Progenitor cell of endocrine pancreas (in vitro differentiated cells): ENCODE measurements around the gene KIF1B. TPM values are rescaled to one million over a fixed set of nuclear protein-coding genes. Genes with fewer than 3 reads are reported as not detected.
"Not testable (repeated sequence)": the region's sequence is repeated elsewhere in the genome, so short reads cannot be mapped to it uniquely, and the experiment has no call there.

Source experiments
- DNase-seq: peaks from one replicate; pipeline ENCODE4 v3.0.0; 2021; ENCODE audit warnings: low spot score; ENCODE audit not compliant: unreplicated experiment
- H3K27ac Mint-ChIP-seq: 2 replicates; pipeline ENCODE4 v1.8.0; 2021; ENCODE audit warnings: mild to moderate bottlenecking, moderate library complexity, mixed read lengths
- H3K27me3 Mint-ChIP-seq: 2 replicates; pipeline ENCODE4 v1.8.0; 2021; ENCODE audit warnings: mixed read lengths
- H3K36me3 Mint-ChIP-seq: 2 replicates; pipeline ENCODE4 v1.8.0; 2022; ENCODE audit warnings: mixed read lengths; ENCODE audit not compliant: insufficient read depth
- H3K4me1 Mint-ChIP-seq: 2 replicates; pipeline ENCODE4 v1.8.0; 2021; ENCODE audit warnings: low read depth, mixed read lengths
- H3K4me3 Mint-ChIP-seq: 2 replicates; pipeline ENCODE4 v1.8.0; 2021; ENCODE audit warnings: low read depth, mild to moderate bottlenecking, moderate library complexity, mixed read lengths
- H3K9me3 Mint-ChIP-seq: 2 replicates; pipeline ENCODE4 v1.8.0; 2021; ENCODE audit warnings: low read depth, mixed read lengths
- CTCF ChIP-seq: fragments of 200-600 bp; sonication (generic); IDR thresholded peaks from one replicate; pipeline ENCODE4 v1.5.0; 2021; ENCODE audit warnings: antibody characterized with exemption, mild to moderate bottlenecking; ENCODE audit not compliant: unreplicated experiment
- total RNA-seq: library from RNA; stranded (reverse); gene quantifications from 2 replicates; pipeline ENCODE4 v1.2.1, GENCODE V29; 2021

The KIF1B gene
- total RNA-seq, 1 donor from 2014 or later = 78.7 TPM

GRCh38 chr1:10216090-10216749 lies 5.8 kb downstream of the KIF1B start:
- Mint-ChIP-seq H3K4me3 (no peak overlapping the region), H3K27ac (peak overlapping the region; percentile 77), H3K4me1 (peaks cover 24% of the 10 kb centered on the region), H3K36me3 (peaks cover 3% of the 10 kb centered on the region), H3K9me3 (no peaks in the 10 kb centered on the region), H3K27me3 (no peaks in the 10 kb centered on the region)
- DNase-seq = no peak
- no peak for TF ChIP-seq CTCF

- Mint-ChIP-seq H3K9me3 (no peaks in the 10 kb centered on the region), H3K36me3 (peaks cover 3% of the 10 kb centered on the region), H3K27ac (peak overlapping the region; percentile 67), H3K27me3 (no peaks in the 10 kb centered on the region), H3K4me1 (peaks cover 13% of the 10 kb centered on the region), H3K4me3 (no peak overlapping the region)
- no peak for TF ChIP-seq CTCF
- no peak for DNase-seq
These were observed 7.5 kb downstream of the KIF1B start for GRCh38 chr1:10217748-10218441.

- Mint-ChIP-seq H3K4me3 (no peak overlapping the region), H3K4me1 (peaks cover 5% of the 10 kb centered on the region), H3K27ac (no peak overlapping the region), H3K9me3 (no peaks in the 10 kb centered on the region), H3K27me3 (no peaks in the 10 kb centered on the region), H3K36me3 (peaks cover 4% of the 10 kb centered on the region)
- TF ChIP-seq CTCF = no peak
- DNase-seq = no peak
These were observed 9.8 kb downstream of the KIF1B start for GRCh38 chr1:10220200-10220599.

- H3K4me3 Mint-ChIP-seq, DNase-seq, H3K4me1 Mint-ChIP-seq, H3K9me3 Mint-ChIP-seq, H3K36me3 Mint-ChIP-seq, H3K27me3 Mint-ChIP-seq: not testable (repeated sequence)
- peak overlapping the region; percentile 45 for H3K27ac Mint-ChIP-seq
These were observed 10.3 kb downstream of the KIF1B start for GRCh38 chr1:10220657-10221056.

- DNase-seq = no peak
- no peak overlapping the region for H3K4me3 Mint-ChIP-seq
- H3K4me1 Mint-ChIP-seq = peaks cover 8% of the 10 kb centered on the region
- H3K36me3 Mint-ChIP-seq = peaks cover 7% of the 10 kb centered on the region
- H3K9me3 Mint-ChIP-seq = peaks cover 3% of the 10 kb centered on the region
- no peaks in the 10 kb centered on the region for H3K27me3 Mint-ChIP-seq
- no peak for TF ChIP-seq CTCF
- H3K27ac Mint-ChIP-seq = peak overlapping the region; percentile 8
These were observed 15.2 kb downstream of the KIF1B start for GRCh38 chr1:10225573-10225972.

GRCh38 chr1:10228528-10228927 lies 18.2 kb downstream of the KIF1B start:
- DNase-seq = no peak
- H3K27ac Mint-ChIP-seq = no peak overlapping the region
- peaks cover 5% of the 10 kb centered on the region for H3K36me3 Mint-ChIP-seq
- peaks cover 3% of the 10 kb centered on the region for H3K9me3 Mint-ChIP-seq
- H3K27me3 Mint-ChIP-seq = no peaks in the 10 kb centered on the region
- no peak for TF ChIP-seq CTCF
- H3K4me1 Mint-ChIP-seq = peaks cover 8% of the 10 kb centered on the region
- H3K4me3 Mint-ChIP-seq = no peak overlapping the region
